Measurements from ENCODE around the gene CDY1B.
"Not testable (repeated sequence)": the region's sequence is repeated elsewhere in the genome, so short reads cannot be mapped to it uniquely, and the experiment has no call there.

The CDY1B gene

GRCh38 chrY:24047919-24048318 lies at the start of gene CDY1B:
CDY1B (minus strand) TSS chrY:24048019; CDS start chrY:24047688, 331 bp downstream.
- POLR2A ChIA-PET, result not testable (repeated sequence)

GRCh38 chrY:24049525-24049924 lies 1.7 kb upstream of the CDY1B start:
- CTCF ChIA-PET; DNase-seq (ENCODE audit: low read depth, low spot score); H3K4me3 ChIP-seq (ENCODE audit: low read depth, low read length); POLR2A ChIA-PET: not testable (repeated sequence)

More at GRCh38 chrY:24047919-24048318, at the start of gene CDY1B:
- H3K4me3 ChIP-seq (ENCODE audit: low read depth, low read length); DNase-seq (ENCODE audit: low read depth, low spot score); CTCF ChIA-PET: not testable (repeated sequence)

- CTCF ChIA-PET; DNase-seq (ENCODE audit: low read depth, low spot score); POLR2A ChIA-PET; H3K4me3 ChIP-seq (ENCODE audit: low read depth, low read length): not testable (repeated sequence)
Observed at GRCh38 chrY:24043209-24043608, 4.6 kb downstream of the CDY1B start.

GRCh38 chrY:24039008-24039718 lies 8.7 kb downstream of the CDY1B start:
- CTCF ChIA-PET; POLR2A ChIA-PET; DNase-seq (ENCODE audit: low read depth, low spot score); H3K4me3 ChIP-seq (ENCODE audit: low read depth, low read length): not testable (repeated sequence)

GRCh38 chrY:24026212-24027103 lies 21.4 kb downstream of the CDY1B start:
- POLR2A ChIA-PET, result not testable (repeated sequence)

More at GRCh38 chrY:24026212-24027103, 21.4 kb downstream of the CDY1B start:
- CTCF ChIA-PET; H3K4me3 ChIP-seq (ENCODE audit: low read depth, low read length); DNase-seq (ENCODE audit: low read depth, low spot score): not testable (repeated sequence)
